NK-92 (cell line): ENCODE data around the gene KCNN3.

ENCODE experiments used
- DNase-seq: peaks from one replicate; lab custom pipeline; 2025; ENCODE audit not compliant: unreplicated experiment; lab: John Stamatoyannopoulos, UW

KCNN3 gene

DNA sequence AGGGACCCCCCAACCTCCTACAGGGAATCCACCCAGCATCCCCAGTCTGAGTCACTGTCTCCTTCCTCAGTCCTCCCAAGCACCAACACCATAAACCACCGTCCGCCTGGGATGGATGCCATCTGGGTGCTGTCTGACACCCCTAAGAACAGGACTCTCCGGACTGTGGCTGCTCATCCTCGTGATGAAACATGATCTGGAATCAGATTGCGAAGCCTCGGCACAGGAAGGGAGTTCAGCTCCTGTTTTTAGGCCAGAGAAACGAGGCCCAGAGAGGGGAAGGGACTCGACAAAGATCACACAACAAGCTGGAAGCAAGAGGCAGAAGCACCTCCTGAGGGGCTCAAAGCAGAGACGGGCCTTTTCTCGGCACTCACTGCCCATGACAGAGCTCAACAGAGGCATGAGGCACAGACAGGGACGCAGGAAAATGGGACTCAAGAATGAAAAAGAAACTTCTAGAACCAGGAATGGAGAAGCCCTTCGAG, 8.4 kb downstream of the KCNN3 start:
- DNase-seq: no peak

DNA sequence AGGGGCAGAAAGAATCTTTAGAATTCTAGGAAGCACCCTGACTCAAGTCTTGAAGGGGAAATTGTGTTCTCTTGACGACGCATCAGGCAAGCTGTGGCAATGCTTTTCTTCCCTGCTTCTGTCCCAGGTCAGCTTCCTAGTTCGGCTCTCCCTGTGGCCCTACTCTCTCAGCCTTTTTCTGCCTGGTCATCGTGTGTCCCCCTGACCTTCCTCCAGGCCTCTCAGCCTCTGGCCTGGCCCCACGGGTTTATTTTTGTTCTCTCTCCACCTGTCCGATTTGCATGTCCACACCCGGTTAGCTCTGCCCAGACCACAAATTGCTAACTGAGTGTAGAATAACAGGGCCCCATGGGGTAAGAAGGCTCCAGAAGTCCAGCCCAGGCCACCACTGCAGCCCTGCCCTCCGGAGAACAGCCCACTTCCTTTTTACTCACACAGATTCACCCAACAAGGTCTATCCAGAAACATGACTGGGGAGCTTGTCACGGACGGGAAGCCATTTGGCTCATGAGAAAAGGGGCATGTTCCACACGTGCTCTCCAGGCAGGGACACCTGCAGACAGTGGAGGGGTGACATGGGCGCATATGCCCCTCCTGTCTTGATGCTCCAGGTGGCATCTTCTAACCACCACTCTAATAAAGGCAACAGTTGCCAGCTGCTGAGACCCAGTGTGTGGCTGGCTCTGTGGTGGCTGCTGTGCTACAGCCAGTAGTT, 9.8 kb downstream of the KCNN3 start:
- no peak for DNase-seq

DNA sequence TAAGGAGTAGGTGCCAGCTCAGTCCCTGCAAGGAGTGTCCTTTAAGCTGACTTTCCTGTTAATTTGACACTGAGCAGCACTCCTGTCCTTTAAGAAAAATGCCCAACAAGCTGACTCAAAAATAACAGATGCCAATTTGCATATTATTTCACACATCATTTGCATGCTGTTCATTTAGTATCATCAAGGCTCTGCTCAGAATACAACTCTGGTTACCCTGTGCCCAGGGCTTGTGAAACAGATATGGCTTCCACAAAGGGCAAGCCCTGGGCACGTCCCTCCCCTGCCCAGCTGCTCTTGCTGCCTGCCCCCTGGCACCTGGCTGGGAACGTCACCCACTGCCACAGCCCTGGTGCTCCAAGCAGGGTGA, 10.3 kb downstream of the KCNN3 start:
- DNase-seq: no peak

DNA sequence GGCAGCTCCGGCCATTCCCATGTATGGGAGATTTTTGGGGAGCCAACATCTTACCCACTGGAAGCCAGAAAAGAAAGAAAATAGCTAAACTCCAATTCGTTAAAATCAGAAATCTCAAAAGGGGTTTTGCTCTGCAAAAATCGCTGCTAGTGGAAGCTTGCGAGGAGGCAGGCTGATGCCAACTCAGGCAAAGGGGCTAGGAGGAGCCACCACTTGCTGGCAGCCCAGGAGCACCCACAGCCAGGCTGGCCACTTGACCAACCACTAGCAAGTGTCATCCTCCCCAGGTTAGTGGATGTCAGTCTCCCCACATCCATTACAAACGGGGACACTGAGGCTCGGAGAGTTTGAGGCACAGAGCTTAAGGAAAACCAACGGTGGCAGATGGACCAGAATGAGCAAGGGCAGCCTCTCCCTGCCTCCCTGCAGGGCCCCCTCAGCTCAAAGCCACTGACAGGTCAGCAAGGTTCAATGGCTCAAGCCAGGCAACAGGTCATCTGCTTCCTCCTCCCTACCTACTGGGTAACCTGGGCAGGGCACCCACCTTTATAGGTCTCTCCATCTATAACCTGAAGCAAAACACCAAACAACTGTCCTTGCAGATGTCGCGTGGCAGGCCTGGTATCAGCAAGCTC, 10.8 kb downstream of the KCNN3 start:
- no peak for DNase-seq

DNA sequence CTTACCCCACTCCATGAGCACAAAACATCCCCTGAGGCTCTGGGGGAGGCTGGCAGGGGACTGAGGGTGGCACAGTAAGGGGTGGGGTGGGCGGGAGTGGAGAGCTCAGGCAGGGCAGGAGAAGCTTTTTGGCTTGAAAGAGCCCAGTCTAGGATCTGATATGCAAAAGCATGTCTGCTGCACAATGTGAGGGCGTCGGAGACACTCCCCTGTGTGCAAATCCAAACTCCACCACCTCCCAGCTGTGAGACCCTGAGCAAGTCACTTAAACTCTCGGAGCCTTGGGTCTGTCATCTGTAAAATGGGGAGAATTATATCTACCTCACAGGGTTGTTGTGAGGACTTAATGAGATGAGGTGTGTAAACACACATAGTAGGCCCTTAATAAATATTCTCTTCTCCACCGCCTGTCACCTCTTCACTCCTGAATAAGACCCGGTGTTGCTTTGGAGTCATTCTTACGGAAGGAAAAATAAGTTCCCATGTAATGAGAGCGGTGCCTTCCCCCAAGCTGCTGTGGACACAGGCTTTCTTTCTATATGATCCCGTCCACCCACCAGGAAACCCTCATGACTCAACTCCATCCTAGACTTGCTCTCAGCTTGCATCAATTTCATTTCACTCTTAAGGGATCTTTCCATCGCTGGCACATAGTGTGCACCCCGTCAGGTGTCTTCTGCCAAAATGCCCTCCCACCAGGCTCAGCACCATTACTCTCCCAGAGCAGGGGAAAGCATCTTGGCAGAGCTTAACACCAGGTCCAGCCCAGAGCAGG, 12.5 kb downstream of the KCNN3 start:
- no peak for DNase-seq

DNA sequence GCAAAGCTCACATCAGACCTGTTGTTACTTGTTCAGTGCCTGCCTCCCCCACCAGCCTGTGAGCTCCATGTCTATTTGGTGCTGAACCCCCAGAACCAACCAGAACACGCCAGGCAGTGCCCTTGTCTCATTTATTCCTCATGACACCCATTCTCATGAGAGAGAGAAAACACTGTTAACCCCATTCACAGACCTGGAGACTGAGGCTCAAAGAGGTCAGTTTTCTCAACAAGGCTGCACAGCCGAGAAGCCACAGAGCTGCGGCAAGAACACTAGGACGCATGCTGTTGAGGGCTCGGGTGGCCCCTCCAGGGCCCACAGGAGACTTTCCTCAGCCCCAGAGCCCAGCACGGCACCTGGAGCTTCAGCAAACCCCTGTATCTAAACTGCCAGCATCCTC, 13.1 kb downstream of the KCNN3 start:
- DNase-seq: no peak

DNA sequence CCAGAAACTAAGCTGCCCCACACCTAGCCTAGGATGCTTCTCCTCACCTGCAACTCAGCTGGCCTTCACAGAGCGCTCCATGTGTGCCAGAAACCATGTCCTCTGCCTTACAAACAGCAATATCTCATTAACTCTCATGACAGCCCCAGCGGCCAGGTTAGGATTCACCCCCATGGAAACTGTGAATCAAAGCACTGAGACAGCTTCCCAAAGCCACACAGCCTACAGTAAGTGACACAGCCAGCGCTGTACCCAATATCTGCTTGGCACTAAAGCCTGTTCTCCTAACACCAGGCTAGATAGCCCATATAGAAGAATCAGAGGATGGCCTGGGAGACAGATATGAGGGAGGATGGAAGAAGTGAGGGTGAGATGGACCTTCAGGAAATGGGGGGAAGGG, 13.5 kb downstream of the KCNN3 start:
- no peak for DNase-seq

DNA sequence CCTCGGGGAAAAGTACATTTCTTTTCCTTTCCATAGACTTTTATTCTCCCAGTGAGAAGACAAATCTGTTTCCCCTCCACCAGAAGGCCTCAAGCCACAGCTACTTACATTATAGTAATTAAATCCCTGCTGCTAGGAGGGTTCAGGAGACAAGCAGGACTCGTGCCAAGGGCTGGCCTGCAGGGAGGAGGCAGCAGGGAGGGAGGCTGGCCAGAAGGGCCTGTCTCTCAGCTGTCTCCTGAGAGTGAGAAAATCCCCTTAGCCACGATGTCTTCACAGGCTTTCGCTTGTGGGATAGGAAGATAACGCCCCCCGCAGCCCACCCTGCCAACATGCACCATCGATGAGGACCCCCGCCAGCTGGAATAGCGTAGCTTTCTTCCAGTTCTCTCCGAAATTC, 14.0 kb downstream of the KCNN3 start:
- no peak for DNase-seq

DNA sequence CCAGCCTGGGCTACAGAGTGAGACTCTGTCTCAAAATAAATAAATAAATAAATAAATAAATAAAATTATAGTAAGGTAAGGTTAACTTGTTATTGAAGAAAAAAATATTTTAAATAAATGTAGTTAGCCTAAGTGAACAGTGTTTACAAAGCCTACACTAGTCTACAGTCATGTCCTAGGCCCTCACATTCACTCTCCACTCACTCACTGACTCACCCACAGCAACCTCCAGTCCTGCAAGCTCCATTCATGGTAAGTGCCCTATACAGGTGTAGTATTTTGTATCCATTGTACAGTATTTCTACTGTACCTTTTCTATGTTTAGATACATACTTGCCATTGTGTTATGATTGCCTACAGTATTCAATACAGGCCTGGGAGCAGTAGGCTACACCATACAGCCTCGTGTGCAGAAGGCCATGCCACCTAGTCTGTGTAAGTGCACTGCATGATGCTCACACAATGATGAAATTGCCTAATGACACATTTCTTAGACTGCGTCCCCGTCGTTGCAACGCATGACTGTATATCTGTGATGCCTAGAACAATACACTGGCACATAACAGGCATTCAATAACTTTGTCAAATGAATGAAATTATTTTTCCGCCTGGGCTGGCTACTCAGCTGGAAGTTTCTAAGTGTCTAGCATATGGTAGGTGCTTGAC, 14.8 kb downstream of the KCNN3 start:
- DNase-seq: no peak

DNA sequence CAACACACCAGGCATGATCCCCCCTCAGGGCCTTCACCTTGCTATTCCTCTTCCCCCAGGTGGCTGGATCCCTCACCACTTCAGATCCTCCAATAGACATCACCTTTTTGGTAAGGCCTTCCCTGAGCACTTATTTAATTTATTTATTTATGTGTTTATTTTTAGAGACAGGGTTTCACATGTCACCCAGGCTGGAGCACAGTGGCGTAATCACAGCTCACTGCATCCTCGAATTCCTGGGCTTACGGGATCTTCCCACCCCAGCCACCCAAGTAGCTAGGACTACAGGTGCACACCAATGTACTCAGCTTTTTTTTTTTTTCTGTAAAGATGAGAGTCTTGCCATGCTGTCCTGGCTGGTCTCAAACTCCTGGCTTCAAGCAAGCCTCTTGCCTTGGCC, 17.2 kb downstream of the KCNN3 start:
- no peak for DNase-seq

- no peak for DNase-seq
These were observed 18.5 kb downstream of the KCNN3 start for GRCh38 chr1:154851392-154852177.

- no peak for DNase-seq
These were observed 20.4 kb downstream of the KCNN3 start for GRCh38 chr1:154849645-154850131.

- no peak for DNase-seq
These were observed 21.1 kb downstream of the KCNN3 start for GRCh38 chr1:154848983-154849382.

DNA sequence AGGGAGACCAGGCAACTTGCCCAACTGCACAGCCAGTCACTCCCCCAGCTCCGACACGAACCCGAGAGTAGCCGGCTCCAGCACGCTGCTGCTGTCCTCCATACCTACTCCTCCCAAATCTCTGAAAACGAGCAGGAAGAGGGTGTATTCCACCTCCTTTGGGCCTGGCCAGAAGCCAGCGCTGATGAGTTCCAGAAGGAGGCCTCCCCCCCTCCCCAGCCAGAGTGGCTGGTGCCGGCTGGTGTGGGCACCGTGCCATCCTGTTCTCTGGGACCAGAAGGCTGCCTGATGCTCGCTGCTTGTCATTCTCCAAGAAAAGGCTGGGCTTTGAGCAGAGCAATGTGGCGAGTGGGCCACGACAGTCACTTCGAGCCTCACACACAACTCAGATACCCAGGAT, 22.2 kb downstream of the KCNN3 start:
- DNase-seq: no peak

DNA sequence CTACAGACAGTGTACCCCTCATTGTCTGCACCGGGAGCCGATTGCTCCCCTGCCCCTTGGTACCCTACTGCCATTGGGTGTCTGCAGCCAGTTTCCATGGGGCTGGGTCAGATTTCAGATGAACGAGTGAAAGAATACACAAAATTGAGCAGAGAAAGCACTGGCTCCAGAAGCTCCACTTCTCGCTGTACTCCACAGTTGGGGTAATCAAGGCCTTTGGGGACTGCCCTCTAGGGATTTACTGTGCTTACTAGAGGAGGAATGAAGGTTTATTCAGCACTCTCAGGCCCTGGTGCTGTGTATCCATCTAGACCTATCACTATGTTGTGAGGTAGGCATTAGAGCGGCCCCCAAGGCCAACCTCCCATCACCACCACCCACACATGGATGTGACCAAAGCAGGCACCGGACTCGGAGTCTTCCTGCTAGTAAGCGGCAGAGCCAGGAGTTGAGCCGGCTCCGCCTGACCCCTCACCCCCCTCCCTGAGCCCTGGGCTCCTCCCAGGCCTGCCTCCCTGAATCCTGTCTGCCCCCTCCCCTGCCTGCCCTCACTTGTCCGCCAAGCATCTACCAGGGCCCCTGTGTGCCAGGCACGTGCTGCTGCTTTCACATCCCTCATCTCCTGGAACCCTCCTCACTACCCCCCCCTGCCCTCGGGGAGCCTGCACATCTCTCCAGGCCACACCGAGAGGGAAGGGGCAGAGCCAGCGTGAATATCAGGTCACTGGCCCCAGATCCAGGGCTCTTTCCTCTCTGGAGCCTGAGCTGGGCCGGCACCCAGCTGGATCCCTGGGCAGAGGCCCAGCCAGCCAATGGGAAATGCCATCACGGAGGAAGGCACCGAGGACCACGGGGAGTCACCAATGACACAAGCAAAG, 23.3 kb downstream of the KCNN3 start:
- DNase-seq: no peak

GRCh38 chr1:154845879-154846278, 24.2 kb downstream of the KCNN3 start:
- no peak for DNase-seq

DNA sequence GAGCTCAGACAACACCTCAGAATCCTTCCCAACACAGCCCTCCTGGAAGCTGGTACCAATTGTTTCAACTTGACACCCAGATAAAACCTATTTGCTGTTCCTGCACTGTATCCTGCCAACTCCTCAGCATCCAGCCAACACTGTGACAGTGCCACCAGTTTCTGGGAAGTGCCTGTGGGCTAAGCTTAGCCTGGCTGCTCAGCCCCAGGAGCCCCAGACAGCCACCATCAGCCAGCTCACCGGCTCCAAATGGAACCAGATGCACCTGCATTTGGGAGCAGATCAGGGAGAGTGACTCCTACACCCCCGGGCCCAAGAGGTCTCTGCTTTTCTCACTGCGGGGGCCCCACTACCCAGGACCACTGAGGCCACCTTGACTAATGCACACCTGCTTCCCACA, 24.9 kb downstream of the KCNN3 start:
- DNase-seq: no peak

DNA sequence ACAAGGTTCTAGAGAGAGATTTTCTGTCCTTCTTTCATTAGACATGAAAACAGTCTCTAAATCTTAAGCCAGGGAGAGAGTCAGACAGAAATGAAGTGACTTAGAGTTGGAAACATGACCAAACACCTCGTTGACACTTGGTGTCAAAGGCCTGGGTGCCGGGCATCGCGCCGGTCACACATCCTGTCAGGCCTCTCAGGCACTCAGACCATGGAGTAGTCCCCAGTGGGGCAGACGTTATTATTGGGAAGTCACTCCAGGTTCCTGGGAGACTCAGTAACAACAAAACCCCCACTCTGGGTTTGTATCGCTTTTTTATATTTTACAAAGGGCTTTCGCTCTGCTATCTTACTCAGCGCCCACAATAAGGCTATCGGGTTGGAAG, 25.8 kb downstream of the KCNN3 start:
- no peak for DNase-seq

GRCh38 chr1:154843636-154844296, 26.3 kb downstream of the KCNN3 start:
- DNase-seq: no peak
